Adrenal gland (tissue), 5 donors: ENCODE measurements around the gene BNIP3.

Experiments
- POLR2A ChIP-seq, 2 donors: fragments of 450-650 bp; IDR thresholded peaks; one replicate each; pipeline ENCODE4 v1.6.1; 2017; ENCODE audit warnings: antibody characterized with exemption in 2 of 2, mild to moderate bottlenecking in 2 of 2, moderate library complexity in 1 of 2
- TF ChIP-seq, protein P1 (sequence below), 6 experiments: fragments of 450-650 bp in 4 of 6; fragments of 200-600 bp in 2 of 6; sonication (generic) in 1 of 6; IDR thresholded peaks; 1 replicate in 5 of 6; 2 replicates in 1 of 6; pipeline versions ENCODE4 v1.5.1 to v1.8.0; 2016 to 2021; ENCODE audit warnings: antibody characterized with exemption in 6 of 6, mild to moderate bottlenecking in 2 of 6, moderate library complexity in 1 of 6
- donor health status: DM: no; HTN: no; CAD: no.

- no peak for TF ChIP-seq POLR2A (IDR thresholded peaks at IDR 0.05)
- TF ChIP-seq, protein P1, sequence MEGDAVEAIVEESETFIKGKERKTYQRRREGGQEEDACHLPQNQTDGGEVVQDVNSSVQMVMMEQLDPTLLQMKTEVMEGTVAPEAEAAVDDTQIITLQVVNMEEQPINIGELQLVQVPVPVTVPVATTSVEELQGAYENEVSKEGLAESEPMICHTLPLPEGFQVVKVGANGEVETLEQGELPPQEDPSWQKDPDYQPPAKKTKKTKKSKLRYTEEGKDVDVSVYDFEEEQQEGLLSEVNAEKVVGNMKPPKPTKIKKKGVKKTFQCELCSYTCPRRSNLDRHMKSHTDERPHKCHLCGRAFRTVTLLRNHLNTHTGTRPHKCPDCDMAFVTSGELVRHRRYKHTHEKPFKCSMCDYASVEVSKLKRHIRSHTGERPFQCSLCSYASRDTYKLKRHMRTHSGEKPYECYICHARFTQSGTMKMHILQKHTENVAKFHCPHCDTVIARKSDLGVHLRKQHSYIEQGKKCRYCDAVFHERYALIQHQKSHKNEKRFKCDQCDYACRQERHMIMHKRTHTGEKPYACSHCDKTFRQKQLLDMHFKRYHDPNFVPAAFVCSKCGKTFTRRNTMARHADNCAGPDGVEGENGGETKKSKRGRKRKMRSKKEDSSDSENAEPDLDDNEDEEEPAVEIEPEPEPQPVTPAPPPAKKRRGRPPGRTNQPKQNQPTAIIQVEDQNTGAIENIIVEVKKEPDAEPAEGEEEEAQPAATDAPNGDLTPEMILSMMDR (IDR thresholded peaks at IDR 0.05) = no peak
Observed at GRCh38 chr10:131933016-131933695, 48.6 kb downstream of the BNIP3 start.
